HG02884 (cell line): Measurements from ENCODE around the gene KLK8.

ENCODE experiments used
- ATAC-seq: cut with Tn5 transposase; IDR thresholded peaks from one replicate; pipeline ENCODE4 v1.9.1; 2021; ENCODE audit warnings: mild to moderate bottlenecking, moderate library complexity; ENCODE audit not compliant: unreplicated experiment

The KLK8 gene

GRCh38 chr19:51001515-51001914, at the start of gene KLK8:
Gene KLK8, minus strand, starts transcription at chr19:51001604. Its CDS starts 437 bp downstream, at chr19:51001167.
- ATAC-seq: no peak

- no peak for ATAC-seq
Observed at GRCh38 chr19:51047031-51047335, 45.6 kb upstream of the KLK8 start.

- ATAC-seq: no peak
Observed at GRCh38 chr19:51044327-51044726, 42.9 kb upstream of the KLK8 start.

GRCh38 chr19:51043497-51043896, 42.1 kb upstream of the KLK8 start:
- ATAC-seq: no peak

- ATAC-seq: no peak
Observed at GRCh38 chr19:51040151-51040550, 38.7 kb upstream of the KLK8 start.

GRCh38 chr19:51036519-51036918, 35.1 kb upstream of the KLK8 start:
- no peak for ATAC-seq

- no peak for ATAC-seq
Observed at GRCh38 chr19:51034704-51035103, 33.3 kb upstream of the KLK8 start, which contains the start of gene KLK12. Gene KLK12, minus strand, starts transcription at chr19:51035002. Its CDS starts 381 bp downstream, at chr19:51034621.

GRCh38 chr19:51031880-51032225, 30.4 kb upstream of the KLK8 start:
- no peak for ATAC-seq

- no peak for ATAC-seq
Observed at GRCh38 chr19:51031220-51031879, 29.9 kb upstream of the KLK8 start.

- ATAC-seq: no peak
Observed at GRCh38 chr19:51030631-51031030, 29.2 kb upstream of the KLK8 start.

- no peak for ATAC-seq
Observed at GRCh38 chr19:51029718-51030117, 28.3 kb upstream of the KLK8 start.

- no peak for ATAC-seq
Observed at GRCh38 chr19:51027873-51028272, 26.5 kb upstream of the KLK8 start.

GRCh38 chr19:51027126-51027806, 25.9 kb upstream of the KLK8 start:
- no peak for ATAC-seq

- ATAC-seq: no peak
Observed at GRCh38 chr19:51026554-51026831, 25.1 kb upstream of the KLK8 start, which contains the start of gene KLK11. Gene KLK11, minus strand, starts transcription at chr19:51026616. Its CDS starts 985 bp downstream, at chr19:51025631.

GRCh38 chr19:51025809-51026553, 24.6 kb upstream of the KLK8 start:
- no peak for ATAC-seq

GRCh38 chr19:51025401-51025800, 24.0 kb upstream of the KLK8 start:
- ATAC-seq: no peak

- no peak for ATAC-seq
Observed at GRCh38 chr19:51024924-51025323, 23.5 kb upstream of the KLK8 start.

GRCh38 chr19:51023946-51024345, 22.5 kb upstream of the KLK8 start:
- no peak for ATAC-seq

- ATAC-seq: no peak
Observed at GRCh38 chr19:51022526-51022925, 21.1 kb upstream of the KLK8 start.

- ATAC-seq: no peak
Observed at GRCh38 chr19:51020988-51021651, 19.7 kb upstream of the KLK8 start.

GRCh38 chr19:51019544-51019925, 18.1 kb upstream of the KLK8 start, which contains the start of gene KLK10:
Gene KLK10, minus strand, starts transcription at chr19:51019709. Its CDS starts 579 bp downstream, at chr19:51019130.
- no peak for ATAC-seq
